ENCODE measurements around the gene SMS.
"Not testable (repeated sequence)": the region's sequence is repeated elsewhere in the genome, so short reads cannot be mapped to it uniquely, and the experiment has no call there.

SMS gene

DNA sequence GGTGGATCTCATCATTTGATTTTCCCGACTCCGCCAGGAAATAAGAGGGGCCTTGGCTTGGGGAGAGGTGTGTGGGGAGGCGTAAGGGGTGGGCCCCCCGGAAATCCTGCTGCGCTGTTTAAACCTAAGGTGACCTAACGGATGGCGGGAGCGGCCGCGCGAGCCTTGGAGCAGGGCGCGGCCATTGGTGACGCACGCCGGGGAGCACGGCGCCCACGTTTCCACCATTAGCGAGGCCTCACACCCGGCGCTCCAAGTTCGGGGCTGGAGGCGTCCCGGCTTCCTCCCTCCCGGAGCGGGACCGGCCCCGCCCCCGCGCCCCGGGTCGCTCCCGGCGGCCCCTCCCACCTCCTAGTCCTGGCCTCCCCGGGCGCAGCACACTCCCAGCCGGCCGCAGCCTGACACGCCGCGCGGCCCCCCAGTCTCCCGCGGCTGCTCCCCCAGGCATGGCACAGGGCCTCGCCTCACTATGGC, at the start of gene SMS:
TSS of gene SMS (plus strand) at position 354 of the 474 bp plus-strand sequence. CDS start at position 470, 116 bp downstream.
- DNase-seq (ENCODE audit: low read depth in 3 of 3) = peak; percentile 36 to 48 (median 44)

DNA sequence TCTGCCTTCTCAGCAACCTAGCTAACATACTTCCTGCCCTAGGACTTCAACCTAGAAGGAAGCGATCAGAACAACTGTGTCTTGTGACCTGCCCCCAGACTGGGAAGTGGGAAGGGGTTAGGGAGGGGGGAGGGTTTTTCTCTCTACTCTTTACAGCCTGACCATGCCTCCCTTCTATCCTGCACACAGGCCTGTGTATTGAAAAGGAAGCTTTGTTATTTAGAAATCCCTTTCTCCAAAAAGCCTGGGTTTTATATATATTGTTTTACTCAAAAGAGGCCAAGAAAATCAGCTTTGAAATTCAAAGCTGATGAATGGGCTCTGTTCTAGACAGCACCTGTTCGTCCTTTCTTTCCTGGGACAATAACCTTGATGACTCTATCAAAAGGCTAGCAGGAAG, 35.2 kb upstream of the SMS start:
- no peak for DNase-seq (ENCODE audit: low read depth in 3 of 3)

DNA sequence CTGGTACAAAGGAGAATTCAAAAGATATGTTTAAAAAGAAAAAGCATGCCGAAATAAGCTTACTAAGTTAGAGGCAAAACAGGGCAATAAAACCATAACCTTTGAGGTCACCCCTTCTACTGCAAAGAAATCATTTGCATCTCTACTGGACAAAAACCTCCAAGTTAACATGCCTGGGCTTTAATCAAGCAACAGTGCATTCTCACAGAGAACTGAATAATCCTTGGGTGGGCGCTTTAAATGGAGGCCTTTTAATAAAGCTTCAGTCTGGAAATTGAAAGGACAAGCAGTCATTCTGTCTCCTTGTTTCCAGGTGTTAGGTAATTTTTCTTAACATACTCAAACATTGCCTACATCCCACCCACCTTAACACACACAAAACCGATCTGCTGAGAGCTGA, 34.6 kb upstream of the SMS start:
- DNase-seq (ENCODE audit: low read depth in 3 of 3) = no peak

DNA sequence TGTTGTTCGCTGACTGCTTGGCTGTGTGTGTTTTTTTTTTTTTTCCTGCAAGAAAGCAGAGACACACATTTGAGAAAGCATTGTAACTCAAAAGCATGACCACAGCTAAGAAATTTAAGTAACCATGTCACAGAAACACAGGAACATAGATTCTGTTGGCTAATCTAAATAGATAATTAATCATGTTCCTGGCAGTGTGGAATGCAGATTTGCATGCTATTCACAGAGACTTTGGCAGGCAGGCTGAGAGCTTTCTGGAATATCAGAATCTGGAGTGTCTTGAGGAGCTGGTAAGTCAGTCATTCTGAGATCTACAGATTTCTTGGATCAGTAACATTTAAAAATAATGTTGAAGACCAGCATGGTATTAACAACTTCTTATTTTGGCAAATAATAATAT, 33.2 kb upstream of the SMS start:
- DNase-seq (ENCODE audit: low read depth in 3 of 3) = no peak

DNA sequence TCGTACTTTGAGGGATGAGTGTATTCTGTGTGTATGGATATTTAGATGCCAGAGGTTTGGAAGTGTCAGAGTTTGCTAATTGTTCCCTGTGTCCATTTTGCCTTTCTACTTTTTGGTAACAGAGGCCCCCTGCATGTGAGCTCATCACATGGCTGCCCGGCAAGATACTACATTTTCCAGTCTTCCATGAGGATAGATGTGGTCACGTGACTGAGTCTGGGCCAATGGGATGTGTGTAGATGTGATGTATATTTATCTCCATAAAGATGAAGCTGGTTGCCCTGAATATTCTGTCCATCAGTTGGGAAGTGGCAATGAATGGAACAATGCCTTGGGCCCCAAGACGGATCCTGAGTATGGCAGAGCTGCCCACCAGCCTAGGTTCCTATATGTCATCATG, 29.0 kb upstream of the SMS start:
- DNase-seq (ENCODE audit: low read depth in 3 of 3) = no peak

DNA sequence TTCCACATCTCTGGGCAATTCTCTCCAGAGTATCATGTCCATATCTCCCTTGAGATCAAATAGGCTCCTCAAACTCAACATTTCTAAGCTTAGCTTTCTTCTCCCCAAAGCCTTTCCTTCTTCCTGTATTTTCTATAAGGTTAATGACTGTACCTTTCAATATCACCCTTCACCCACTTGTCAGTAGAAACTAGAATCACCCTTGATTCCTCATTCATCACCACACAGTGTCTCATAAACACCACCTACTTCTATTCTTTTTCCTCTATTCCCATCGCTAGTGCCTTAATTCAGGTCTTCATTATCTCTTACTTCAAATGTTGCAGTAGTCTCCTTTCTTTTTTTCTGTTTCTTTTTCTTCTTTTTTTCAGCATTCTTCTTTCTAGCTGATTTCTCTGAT, 28.3 kb upstream of the SMS start:
- no peak for DNase-seq (ENCODE audit: low read depth in 3 of 3)

DNA sequence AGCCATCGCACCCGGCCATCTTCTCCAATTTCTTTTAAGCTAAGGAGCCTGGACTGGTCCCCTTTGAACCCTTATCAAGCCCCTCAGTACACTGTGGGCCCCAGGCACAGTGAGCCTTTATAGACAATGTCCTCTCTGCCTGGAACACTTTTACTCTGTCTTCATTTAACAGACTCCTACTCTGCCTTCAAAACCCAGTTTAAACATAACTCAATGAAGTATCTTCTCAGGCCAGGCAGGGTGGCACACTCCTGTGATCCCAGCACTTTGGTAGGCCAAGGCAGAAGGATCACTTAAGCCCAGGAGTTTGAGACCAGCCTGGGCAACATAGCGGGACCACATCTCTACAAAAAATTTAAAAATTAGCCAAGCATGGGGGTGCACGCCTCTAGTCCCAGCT, 27.5 kb upstream of the SMS start:
- no peak for DNase-seq (ENCODE audit: low read depth in 3 of 3)

DNA sequence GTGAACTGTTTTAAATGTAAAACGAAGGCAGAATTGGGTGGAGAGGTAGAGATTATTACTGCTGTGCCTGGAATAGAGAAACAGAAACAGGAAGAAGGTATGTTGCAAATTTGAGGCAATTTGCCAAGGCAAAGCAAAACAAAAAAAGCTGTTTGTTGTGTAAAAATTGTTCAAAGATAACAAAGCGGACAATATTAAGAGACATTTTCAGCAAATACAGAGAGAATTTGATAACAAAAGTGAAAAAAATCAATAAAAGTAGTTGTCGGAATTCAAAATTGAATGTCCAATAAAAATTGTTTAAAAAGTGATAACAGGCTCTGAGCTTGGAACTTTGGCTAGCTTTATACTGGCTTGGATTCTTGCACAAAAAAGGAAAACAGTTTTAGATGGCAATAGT, 14.4 kb upstream of the SMS start:
- DNase-seq (ENCODE audit: low read depth in 3 of 3) = no peak

DNA sequence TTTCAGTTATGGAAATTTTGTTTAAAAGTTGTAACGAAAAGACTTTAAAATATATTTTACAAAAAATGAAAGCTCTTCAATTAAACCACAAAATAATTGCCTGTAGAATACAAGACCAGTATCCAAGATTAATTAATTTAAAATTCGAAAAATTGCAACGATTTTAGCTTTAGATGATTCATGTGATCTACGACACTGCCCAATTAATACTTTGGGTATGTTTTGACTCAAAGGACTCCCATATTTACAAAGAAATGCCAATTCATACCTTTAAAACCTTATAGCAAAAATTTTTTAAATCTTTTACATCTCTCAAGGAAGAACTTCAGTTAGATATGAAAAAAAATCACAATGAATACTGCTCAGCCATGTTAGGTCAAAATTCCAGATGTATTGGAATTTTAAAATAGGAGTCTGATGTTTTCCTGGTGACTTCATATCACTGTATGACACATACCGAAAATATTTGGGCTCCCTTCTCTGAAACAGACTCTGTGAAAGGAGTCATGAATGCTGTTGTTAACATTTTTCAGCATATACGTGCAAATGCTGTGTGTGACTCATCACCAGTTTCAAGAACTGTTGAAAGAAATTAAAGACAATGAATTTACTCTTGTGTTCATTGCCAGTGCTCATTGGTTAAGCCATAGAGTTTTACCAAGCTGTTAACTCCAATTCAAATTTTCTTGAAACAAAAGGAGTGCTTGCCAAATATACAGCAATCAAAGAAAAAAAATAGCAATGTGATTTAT, 13.8 kb upstream of the SMS start:
- DNase-seq (ENCODE audit: low read depth in 3 of 3) = no peak

DNA sequence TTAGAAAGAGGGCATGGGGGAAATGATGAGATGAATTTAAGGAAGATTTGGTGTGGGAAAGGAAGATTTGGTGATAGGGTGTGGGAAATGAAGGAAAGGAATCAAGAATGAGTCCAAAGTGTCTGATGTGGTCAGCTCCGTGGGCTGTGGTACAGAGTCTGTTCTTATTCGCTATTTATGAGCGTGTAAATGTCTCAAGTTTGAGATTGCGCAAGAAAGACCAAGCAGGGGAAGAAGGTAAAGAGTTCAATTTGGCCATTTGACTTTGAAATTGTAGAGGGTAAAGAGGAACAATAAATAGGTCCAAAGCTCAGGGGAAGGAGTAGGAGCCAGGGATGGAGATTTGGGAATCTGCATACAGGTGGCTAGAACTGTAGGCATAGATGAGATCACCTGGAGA, 11.3 kb upstream of the SMS start:
- no peak for DNase-seq (ENCODE audit: low read depth in 3 of 3)

DNA sequence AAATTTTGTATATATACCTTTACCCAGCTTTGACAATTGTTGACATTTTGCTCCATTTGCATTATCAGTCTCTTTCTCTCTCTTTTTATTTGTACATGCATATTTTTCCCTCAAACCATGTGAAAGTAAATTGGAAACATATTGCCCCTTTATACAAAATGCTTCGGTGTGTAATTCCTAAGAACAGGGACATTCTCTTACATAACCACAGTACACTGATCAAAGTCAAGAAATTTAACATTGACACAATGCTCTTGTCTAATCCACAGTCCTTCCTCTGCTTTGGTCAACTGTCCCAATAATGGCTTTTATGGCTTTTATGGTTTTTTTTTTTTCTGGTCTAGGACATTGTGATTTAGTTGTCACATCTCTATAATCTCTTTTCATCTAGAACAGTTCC, 9.5 kb upstream of the SMS start:
- DNase-seq (ENCODE audit: low read depth in 3 of 3) = no peak

DNA sequence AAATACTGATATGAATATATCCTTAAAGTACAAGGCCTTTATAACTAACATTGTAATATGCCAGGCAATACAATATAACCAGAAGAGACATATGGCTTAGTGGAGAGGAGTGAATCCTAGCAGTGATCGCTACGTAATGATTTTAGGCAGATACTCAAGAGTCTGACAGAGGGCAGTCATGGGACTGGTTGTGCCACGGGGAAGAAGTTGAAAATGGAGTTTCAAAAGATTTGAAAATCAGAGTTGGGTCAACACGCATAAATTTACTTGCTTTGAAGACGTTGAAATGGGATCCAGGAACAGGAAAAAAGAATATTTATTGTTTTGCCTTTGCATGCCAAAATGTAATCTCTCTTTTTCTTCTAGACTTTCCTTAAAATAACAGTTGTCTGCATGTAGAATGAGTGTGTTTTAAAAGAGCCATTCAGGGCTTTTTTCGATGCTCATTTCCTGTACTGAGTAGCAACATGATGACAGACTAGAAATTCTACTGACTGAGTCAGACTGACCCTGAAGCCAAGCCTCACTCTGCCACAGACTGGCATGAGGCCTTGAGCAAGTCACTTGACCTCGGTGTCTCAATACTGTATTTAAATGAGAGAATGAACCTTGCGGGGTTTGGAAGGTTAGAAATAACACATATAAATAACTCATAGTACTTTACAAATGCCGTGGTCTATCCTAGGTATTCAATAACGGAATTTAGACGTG, 8.1 kb upstream of the SMS start:
- no peak for DNase-seq (ENCODE audit: low read depth in 3 of 3)

DNA sequence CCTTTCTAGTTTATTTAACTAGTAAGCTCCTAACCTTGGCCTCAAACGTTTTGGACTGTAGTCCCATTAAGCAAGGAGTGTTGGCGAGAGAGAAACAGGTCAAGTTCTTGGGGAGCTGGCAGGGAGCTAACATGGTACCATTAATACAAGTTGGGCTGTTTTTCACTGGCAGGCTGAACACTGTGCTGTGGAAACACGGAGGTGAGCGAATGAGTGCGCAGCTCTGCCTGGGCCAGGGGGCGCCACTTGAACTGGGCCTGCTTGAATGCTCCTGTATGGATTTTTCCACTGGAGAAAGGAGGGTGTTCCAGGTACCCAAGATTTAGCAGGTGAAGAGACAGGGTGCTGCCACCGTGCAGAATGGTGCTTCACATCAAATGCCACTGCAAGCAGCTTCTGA, 7.4 kb upstream of the SMS start:
- no peak for DNase-seq (ENCODE audit: low read depth in 3 of 3)

DNA sequence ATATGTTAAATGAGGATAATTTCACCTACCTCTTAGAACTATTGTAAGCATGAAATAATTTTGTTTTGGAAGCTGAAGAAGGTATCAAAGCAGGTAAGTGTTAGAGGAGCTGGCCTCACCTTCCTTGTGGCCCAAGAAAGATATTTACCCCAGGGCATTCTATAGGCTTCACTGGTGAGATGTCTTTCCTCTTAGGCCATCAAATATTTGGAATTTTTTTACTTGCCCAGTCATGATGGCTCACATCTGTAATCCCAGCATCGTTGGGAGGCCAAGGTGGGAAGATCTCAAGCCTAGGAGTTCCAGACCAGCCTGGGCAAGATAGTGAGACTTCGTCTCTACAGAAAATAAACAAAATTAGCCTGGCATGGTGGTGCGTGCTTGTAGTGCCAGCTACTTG, 6.1 kb upstream of the SMS start:
- DNase-seq (ENCODE audit: low read depth in 3 of 3) = no peak

DNA sequence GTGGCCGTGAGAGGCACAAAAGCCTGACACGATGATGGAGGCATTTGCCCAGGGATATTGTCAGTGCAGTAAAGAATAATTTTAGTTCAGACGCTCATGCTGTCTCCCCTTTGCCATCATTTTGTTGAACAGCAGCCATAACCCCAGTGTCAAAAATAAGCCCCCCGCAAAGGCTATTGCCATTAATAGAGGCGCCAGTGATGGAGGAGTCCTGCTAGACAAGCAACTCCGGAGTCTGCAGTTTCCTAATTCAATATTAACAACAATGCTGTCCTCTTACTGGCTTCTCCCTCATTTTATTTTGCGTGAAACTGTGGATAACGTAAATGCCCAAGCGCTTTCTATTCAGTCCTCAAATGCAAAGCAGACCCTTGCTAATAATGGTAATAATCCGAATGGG, 603 bp upstream of the SMS start:
- no peak for DNase-seq (ENCODE audit: low read depth in 3 of 3)

DNA sequence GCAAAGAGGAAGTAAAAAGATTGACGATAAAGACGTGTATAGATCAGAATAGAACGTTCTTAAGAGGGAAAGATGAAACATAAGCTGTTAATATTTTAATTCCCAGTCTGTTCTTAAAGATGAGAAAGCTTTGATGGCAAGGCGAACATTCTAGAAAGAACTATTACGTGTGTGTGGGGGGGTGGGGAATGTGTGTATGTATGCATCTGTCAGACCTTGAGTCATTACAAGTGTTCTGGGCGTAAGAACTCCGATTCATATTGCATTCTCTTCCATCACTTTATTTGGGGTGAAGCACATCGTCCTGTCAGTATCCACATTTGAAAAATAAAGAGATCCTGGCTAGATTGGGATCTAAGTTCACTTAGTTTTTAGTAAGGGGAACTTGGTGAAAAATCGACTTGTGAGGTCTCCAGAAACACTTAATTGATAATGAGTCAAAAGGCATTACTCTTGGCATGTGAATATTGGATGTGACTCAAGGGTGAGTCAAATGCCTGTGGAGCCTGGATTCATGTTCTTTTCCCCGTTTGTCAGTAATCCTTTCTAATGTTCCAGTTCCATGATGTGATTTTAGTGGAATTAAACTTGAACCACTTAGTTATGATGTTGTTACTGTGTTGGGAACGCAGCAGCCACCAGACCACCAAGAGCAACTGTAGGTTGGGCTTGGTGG, 3.1 kb downstream of the SMS start:
- DNase-seq (ENCODE audit: low read depth in 3 of 3) = no peak

DNA sequence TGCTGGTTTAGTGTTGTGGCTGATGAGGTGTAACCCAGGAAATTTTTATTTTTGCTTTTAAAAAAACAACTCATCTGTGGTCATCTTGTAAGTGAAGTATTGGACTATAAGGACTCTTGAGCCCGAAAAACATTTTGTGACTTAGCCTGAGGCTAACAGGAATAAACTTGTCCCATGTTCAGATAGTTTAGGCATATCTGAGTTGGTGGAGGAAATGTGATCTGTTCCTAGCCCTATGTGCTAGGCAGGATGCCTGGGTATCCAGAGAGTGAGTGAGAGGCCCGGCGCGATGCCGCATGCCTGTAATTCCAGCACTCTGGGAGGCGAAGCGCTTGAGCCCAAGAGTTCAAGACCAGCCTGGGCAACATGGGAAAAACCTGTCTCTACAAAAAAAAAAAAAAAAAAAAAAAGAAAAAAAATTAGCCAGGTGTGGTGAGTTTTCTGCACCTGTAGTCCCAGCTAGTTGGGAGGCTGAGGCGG, 3.7 kb downstream of the SMS start:
- no peak for DNase-seq (ENCODE audit: low read depth in 3 of 3)

DNA sequence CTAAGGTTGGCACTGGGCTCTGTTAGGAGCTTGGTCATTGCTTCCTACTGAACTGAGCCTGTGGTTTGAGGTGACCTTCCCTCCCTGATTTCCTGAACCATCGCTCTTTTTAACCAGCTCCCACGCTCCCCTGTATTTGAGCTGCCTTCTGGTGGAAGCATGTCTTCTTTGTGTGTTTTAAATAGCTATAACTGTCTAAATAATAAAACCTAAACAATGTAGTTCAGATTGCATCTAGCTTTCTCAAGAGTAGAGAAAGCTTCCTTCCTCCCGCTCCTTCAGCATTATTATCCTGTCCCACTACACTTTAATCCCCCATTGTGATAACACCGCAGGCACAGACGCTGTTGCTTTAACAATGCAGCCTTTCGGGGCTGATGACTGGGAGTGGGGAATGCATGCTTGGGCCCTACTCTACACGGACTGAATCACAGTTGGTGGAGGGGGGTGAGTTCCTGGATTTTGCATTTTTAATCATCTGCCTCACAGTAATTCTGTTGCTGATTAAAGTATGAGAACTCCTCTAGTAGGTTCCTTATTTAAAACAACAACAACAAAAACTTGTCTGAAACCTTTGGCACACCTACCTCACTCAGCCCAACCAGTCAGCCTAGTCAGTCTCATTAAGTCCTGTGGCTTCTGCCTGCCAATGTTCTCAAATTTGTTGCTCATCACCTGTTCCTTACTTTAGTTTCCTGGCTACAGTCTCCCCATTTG, 6.6 kb downstream of the SMS start:
- no peak for DNase-seq (ENCODE audit: low read depth in 3 of 3)

DNA sequence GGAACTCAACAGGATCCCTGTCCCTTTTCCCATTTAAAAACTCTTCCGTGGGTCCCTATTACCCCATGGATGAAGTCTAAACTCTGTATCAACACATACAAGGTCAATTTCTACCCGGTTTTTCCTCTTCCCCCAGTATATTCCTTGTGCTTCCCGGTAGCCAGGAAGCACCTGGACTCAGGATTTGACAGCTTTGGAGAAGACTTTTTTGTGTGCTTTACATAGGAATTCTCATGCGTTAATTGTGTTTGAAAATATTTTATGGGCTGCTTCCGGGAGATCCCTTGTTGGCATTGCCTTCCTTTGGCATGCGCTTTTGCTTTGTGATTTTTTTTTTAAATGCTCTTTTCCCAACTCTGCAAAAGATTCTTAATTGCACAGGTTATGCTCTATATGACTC, 7.2 kb downstream of the SMS start:
- DNase-seq (ENCODE audit: low read depth in 3 of 3) = no peak

DNA sequence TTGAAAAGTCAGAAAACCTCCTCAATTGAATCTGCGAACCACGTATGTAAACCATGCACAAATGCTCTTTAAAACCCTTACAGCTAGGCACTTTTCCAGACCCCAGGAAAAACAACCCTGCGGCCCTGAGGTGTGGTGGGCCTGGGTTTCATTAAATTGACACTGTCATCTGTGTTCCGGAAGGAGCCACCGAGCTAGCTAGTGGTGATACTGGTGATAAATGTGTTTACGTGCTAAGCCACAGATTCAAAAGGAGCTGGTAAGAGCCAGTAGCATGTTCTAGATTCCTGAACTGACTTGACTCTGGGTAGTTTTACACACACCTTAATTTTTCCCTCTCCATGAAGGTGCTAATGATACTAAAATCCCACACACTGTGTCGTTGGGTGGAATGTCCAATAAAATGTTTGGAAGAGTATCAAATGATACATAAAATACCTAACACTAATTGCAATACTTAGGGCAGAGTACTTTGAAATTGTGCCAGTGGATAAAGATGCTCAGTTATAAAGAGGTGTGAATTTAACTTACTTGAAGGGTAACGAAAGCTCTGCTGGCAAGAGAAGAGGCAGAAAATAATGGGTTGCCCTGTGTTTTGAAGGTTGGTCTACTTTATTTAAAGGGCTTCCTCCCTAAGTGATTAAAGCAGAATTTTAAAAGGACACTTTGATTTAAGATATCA, 8.5 kb downstream of the SMS start:
- no peak for DNase-seq (ENCODE audit: low read depth in 3 of 3)

DNA sequence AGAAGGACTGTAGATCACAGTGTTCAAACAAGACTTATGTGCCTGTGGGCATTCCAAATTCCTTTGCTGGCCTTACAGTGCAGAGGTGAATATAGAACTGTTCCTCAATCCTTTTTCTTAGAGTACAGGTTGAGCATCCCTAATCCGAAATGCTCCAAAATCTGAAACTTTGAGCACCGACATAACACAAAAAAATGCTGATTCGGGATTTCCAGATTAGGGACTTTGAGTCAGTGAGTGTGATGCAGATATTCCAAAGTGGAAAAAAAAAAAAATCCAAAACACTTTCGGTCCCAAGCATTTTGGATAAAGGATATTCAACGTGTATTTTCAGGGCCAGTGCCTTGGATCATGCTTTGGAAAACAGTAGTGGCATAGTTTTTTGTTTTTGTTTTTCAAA, 9.2 kb downstream of the SMS start:
- DNase-seq (ENCODE audit: low read depth in 3 of 3) = no peak

DNA sequence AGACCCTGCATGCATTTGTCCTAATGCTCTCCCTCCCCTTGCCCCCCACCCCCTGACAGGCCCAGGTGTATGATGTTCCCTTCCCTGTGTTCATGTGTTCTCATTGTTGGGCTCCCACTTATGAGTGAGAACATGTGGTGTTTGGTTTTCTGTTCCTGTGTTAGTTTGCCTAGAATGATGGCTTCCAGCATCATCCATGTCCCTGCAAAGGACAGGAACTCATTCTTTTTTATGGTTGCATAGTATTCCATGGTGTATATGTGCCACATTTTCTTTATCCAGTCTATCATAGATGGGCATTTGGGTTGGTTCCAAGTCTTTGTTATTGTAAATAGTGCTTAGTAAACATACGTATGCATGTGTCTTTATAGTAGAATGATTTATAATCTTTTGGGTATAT, 10.0 kb downstream of the SMS start:
- DNase-seq (ENCODE audit: low read depth in 3 of 3) = not testable (repeated sequence)

All from stimulated activated CD4-positive, alpha-beta T cell treated with anti-CD3 and anti-CD28 coated beads, TNF-alpha, amount 100 ng/mL, for 4 hours (primary cell).